B cell (primary cell): ENCODE measurements around the gene DGCR8.

Experiments used
- EZH2 ChIP-seq: IDR thresholded peaks from 2 replicates; pipeline ENCODE4 v1.6.1; 2012; ENCODE audit warnings: borderline replicate concordance, low read depth, mild to moderate bottlenecking, moderate library complexity, low read length; ENCODE audit not compliant: insufficient read depth, poor library complexity, severe bottlenecking
- TF ChIP-seq, protein P1 (sequence below): fragments of 200-600 bp; IDR thresholded peaks from one replicate; pipeline ENCODE4 v1.8.0; 2022; ENCODE audit warnings: antibody characterized with exemption, mild to moderate bottlenecking

DNA sequence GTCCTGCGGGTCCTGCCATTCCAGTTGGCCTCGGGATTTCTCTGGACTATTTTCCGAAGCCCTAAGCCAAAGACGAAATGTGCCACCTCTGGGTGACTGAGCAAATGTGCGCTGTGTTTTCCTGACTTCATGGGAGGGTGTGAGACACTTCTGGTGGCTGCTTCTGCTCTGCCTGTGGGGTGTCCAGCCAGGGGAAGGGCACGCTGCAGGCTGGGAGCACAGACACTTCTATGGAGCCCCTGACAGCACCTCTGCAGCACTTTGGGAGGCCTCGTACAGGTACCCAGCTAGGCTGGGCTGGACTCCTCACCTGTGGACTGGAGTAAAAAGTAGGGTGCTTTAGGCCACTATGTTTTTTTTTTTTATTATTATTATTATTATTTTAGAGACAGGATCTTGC is 41.5 kb upstream of the DGCR8 start:
- TF ChIP-seq EZH2: no peak
- TF ChIP-seq, protein P1, sequence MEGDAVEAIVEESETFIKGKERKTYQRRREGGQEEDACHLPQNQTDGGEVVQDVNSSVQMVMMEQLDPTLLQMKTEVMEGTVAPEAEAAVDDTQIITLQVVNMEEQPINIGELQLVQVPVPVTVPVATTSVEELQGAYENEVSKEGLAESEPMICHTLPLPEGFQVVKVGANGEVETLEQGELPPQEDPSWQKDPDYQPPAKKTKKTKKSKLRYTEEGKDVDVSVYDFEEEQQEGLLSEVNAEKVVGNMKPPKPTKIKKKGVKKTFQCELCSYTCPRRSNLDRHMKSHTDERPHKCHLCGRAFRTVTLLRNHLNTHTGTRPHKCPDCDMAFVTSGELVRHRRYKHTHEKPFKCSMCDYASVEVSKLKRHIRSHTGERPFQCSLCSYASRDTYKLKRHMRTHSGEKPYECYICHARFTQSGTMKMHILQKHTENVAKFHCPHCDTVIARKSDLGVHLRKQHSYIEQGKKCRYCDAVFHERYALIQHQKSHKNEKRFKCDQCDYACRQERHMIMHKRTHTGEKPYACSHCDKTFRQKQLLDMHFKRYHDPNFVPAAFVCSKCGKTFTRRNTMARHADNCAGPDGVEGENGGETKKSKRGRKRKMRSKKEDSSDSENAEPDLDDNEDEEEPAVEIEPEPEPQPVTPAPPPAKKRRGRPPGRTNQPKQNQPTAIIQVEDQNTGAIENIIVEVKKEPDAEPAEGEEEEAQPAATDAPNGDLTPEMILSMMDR: no peak
